ENCODE measurements around the gene FOSL1. TPM values are rescaled to one million over a fixed set of nuclear protein-coding genes. Genes with fewer than 3 reads are reported as not detected.

The FOSL1 gene
- total RNA-seq, 4 donors from 2014 or later = 1.5 to 15.2 (median 2.8) TPM

DNA sequence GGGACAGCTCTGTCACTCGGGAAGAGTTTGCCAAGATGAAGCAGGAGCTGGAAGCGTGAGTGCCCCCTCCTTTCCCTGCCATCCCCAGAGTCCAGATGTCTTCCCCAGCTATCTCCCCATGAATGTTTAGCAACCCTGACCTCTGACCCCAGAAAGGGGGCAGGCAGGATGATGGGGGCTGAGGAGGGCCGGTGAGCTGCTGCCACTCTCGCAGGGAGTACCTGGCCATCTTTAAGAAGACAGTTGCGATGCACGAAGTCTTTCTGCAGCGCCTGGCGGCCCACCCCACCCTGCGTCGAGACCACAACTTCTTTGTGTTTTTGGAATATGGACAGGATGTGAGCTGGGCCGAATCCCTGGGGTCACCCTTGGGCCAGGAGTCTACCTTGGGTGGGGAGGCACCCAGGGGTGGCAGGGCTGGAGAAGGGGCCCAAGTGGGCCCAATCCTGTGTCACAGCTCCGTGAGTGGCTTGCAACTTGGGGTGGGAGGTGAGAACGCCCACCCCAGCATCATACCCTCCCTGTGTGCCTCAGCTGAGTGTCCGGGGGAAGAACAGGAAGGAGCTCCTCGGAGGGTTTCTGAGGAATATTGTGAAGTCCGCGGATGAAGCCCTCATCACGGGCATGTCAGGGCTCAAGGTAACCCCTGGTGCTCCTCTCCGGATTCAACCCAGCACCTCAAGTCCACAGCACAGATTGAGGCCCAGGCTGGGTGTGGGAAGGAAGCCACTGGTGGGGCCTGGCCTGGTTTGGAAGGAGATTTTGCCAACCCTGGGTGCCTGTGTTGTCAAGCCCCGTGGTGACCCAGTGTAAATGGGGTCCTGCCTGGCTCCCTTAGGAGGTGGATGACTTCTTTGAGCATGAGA, 49.7 kb downstream of the FOSL1 start:
- TF ChIP-seq CTCF (IDR thresholded peaks at IDR 0.05; ENCODE audit: low read depth) = no peak

GRCh38 chr11:65849771-65850216, 50.4 kb downstream of the FOSL1 start:
- TF ChIP-seq CTCF (IDR thresholded peaks at IDR 0.05; ENCODE audit: low read depth) = no peak

DNA sequence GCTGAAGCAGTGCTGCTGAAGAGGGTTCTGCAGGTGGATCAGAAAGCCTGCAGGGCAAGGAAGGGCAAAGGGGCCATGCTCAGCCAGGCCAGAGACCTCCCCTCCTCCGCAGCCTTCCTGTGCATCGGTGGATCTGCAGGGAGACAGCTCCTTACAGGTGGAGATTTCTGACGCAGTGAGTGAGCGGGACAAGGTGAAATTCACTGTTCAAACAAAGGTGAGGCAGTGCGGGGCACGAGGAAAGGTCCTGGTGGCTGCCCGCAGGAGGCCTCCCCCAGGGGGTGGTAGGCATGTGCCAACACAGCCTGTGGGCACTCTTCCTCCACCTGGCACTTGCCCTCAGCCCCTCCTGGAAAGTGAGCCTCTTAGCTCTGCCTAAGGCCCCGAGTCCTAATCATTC, 50.8 kb downstream of the FOSL1 start:
- no peak for TF ChIP-seq CTCF (IDR thresholded peaks at IDR 0.05; ENCODE audit: low read depth)

DNA sequence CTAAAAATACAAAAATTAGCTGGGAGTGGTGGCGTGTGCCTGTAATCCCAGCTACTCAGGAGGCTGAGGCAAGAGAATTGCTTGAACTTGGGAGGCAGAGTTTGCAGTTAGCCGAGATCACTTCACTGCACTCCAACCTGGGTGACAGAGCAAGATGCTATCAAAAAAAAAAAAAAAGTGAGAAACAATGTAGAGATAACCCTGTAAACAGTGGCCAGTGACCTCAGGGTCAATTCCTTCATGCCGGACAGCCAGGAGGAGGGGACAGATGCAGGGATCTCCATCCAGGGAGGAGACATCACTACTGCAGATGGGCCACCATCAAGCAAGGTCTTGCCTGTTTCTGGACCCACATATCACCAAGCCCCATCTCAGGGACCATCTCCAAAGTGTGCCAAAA, 52.4 kb downstream of the FOSL1 start:
- no peak for TF ChIP-seq CTCF (IDR thresholded peaks at IDR 0.05; ENCODE audit: low read depth)

- TF ChIP-seq CTCF (IDR thresholded peaks at IDR 0.05; ENCODE audit: low read depth) = no peak
Observed at GRCh38 chr11:65844231-65844872, 55.8 kb downstream of the FOSL1 start.

- TF ChIP-seq CTCF (IDR thresholded peaks at IDR 0.05; ENCODE audit: low read depth) = no peak
Observed at GRCh38 chr11:65843811-65844210, 56.4 kb downstream of the FOSL1 start.

DNA sequence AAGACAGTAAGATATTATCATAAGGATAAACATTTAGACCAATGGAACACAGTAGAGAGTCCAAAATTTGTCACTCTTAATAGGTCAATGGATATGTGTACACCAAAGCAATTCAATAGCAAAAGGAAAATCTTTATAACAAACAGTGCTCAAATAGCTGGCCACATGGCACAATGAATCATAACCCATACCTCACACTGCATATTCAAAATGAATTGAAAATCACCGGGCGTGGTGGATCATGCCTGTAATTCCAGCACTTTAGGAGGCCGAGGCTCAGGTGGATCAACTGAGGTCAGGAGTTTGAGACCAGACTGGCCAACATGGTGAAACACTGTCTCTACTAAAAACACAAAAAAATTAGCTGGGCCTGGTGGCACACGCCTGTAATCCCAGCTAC, 58.0 kb downstream of the FOSL1 start:
- no peak for TF ChIP-seq CTCF (IDR thresholded peaks at IDR 0.05; ENCODE audit: low read depth)
